ENCODE measurements around the gene TULP1. TPM values are rescaled to one million over a fixed set of nuclear protein-coding genes. Genes with fewer than 3 reads are reported as not detected.

TULP1 gene
- total RNA-seq, 2 donors from 2014 or later, result 0.27 TPM; not detected in 1

DNA sequence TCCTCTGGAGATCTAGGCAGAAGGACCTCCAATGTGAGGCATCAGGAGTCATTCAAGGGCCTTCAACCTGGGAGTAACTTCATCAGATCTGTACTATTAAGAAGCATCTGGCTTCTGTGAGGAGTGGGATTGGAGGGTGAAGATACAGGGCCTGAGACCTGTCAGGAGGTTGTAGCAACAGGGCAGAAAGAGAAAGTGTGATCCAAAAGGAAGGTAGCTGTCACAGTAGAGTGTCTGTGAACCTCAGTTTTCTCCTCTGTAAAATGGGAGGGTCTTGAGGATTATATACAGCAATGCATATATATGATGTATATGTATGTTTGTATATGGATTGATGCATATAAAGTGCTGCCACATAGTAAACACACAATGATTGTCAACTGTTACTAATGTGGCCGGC lies 47.0 kb downstream of the TULP1 start:
- Histone ChIP-seq H3K27ac (no peak overlapping the region), H3K4me1 (replicated peaks) (no peaks in the 10 kb centered on the region), H3K9me3 (no peaks in the 10 kb centered on the region), H3K36me3 (no peaks in the 10 kb centered on the region), H3K27me3 (replicated peaks; ENCODE audit: insufficient read depth) (no peaks in the 10 kb centered on the region), H3K4me3 (no peak overlapping the region)
- intact Hi-C loops (cut with DNase I), result no loop called here
- DNase-seq (ENCODE audit: low spot score), result no peak
- TF ChIP-seq POLR2AphosphoS5 (IDR thresholded peaks at IDR 0.05) (no peak), POLR2A (IDR thresholded peaks at IDR 0.05) (no peak)
- TF ChIP-seq, protein P1, sequence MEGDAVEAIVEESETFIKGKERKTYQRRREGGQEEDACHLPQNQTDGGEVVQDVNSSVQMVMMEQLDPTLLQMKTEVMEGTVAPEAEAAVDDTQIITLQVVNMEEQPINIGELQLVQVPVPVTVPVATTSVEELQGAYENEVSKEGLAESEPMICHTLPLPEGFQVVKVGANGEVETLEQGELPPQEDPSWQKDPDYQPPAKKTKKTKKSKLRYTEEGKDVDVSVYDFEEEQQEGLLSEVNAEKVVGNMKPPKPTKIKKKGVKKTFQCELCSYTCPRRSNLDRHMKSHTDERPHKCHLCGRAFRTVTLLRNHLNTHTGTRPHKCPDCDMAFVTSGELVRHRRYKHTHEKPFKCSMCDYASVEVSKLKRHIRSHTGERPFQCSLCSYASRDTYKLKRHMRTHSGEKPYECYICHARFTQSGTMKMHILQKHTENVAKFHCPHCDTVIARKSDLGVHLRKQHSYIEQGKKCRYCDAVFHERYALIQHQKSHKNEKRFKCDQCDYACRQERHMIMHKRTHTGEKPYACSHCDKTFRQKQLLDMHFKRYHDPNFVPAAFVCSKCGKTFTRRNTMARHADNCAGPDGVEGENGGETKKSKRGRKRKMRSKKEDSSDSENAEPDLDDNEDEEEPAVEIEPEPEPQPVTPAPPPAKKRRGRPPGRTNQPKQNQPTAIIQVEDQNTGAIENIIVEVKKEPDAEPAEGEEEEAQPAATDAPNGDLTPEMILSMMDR (IDR thresholded peaks at IDR 0.05), result no peak
- 86% methylated on average over 1 of the region's 1 CpG for WGBS

DNA sequence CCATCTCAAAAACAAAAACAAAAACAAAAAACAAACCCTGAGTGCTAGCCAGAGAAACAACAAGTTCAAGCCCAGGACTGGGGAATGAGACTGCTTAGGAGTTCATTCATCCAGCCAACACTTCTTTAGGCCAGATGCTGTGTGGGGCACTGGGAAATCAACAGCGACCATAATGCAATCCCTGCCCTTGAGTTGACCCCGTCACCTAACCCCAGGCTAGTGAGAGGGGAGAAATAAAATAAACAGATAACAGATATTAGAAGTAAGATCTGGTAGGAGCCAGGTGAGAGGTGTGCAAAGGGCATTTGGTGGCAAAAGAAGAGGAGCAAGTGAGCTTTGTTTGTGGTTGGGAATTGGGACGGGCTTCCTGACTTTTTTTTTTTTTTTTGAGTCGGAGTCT lies 49.4 kb downstream of the TULP1 start:
- H3K27me3 ChIP-seq (replicated peaks; ENCODE audit: insufficient read depth), result no peaks in the 10 kb centered on the region
- no peak for DNase-seq (ENCODE audit: low spot score)
- intact Hi-C loops (cut with DNase I), result no loop called here
- no peak overlapping the region for H3K27ac ChIP-seq
- no peaks in the 10 kb centered on the region for H3K36me3 ChIP-seq
- no peaks in the 10 kb centered on the region for H3K9me3 ChIP-seq
- no peak for TF ChIP-seq POLR2A (IDR thresholded peaks at IDR 0.05)
- TF ChIP-seq POLR2AphosphoS5 (IDR thresholded peaks at IDR 0.05), result no peak
- TF ChIP-seq, protein P1 (IDR thresholded peaks at IDR 0.05), result no peak
- H3K4me3 ChIP-seq, result no peak overlapping the region
- no peaks in the 10 kb centered on the region for H3K4me1 ChIP-seq (replicated peaks)
- WGBS, result 91% methylated on average over 4 of the region's 4 CpGs

DNA sequence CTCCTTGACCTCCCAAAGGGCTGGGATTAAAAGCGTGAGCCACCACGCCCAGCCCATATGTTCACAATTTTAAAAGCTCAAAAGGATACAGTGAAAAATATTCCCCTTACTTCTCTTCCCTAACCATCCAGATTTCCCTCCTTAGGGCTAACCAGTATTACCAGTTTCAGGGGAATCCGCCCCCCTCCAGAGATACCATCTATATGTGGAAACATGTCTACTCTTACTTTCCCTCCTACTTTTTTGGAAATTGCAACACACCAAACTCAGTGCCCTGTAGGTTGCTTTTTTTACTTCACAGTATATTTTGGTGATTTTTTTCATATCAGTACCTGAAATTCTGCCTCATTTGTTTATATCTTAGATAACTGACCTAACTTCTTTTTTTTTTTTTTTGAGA lies 51.4 kb downstream of the TULP1 start:
- 71% methylated on average over 3 of the region's 3 CpGs for WGBS
- DNase-seq (ENCODE audit: low spot score), result peak; percentile 53
- intact Hi-C loops (cut with DNase I), result no loop called here
- Histone ChIP-seq H3K4me3 (no peak overlapping the region), H3K9me3 (no peaks in the 10 kb centered on the region), H3K27ac (no peak overlapping the region), H3K27me3 (replicated peaks; ENCODE audit: insufficient read depth) (no peaks in the 10 kb centered on the region), H3K4me1 (replicated peaks) (no peaks in the 10 kb centered on the region), H3K36me3 (no peaks in the 10 kb centered on the region)
- TF ChIP-seq POLR2A (IDR thresholded peaks at IDR 0.05) (no peak), POLR2AphosphoS5 (IDR thresholded peaks at IDR 0.05) (peak; percentile 85)

GRCh38 chr6:35457907-35458306 lies 54.8 kb downstream of the TULP1 start:
- TF ChIP-seq POLR2A (IDR thresholded peaks at IDR 0.05), result no peak
- TF ChIP-seq POLR2AphosphoS5 (IDR thresholded peaks at IDR 0.05), result no peak
- TF ChIP-seq, protein P1 (IDR thresholded peaks at IDR 0.05), result no peak
- WGBS, result 76% methylated on average over 4 of the region's 4 CpGs
- Histone ChIP-seq H3K36me3 (no peaks in the 10 kb centered on the region), H3K4me3 (no peak overlapping the region), H3K27me3 (replicated peaks; ENCODE audit: insufficient read depth) (no peaks in the 10 kb centered on the region), H3K4me1 (replicated peaks) (no peaks in the 10 kb centered on the region), H3K27ac (no peak overlapping the region), H3K9me3 (no peaks in the 10 kb centered on the region)
- intact Hi-C loops (cut with DNase I), result no loop called here
- DNase-seq (ENCODE audit: low spot score), result no peak

GRCh38 chr6:35454391-35455110 lies 58.1 kb downstream of the TULP1 start:
- WGBS, result 65% methylated on average over 9 of the region's 9 CpGs

More at GRCh38 chr6:35454391-35455110, 58.1 kb downstream of the TULP1 start:
- Histone ChIP-seq H3K36me3 (no peaks in the 10 kb centered on the region), H3K4me3 (no peak overlapping the region), H3K27ac (peak overlapping the region in 1 of 2 donors; percentile 31), H3K27me3 (replicated peaks; ENCODE audit: insufficient read depth) (no peaks in the 10 kb centered on the region), H3K9me3 (no peaks in the 10 kb centered on the region), H3K4me1 (replicated peaks) (no peaks in the 10 kb centered on the region)
- intact Hi-C loops (cut with DNase I), result loop anchor here (5.0 kb wide), 1 partner anchor 162 kb away; no protein-coding TSS in a partner anchor
- no peak for DNase-seq (ENCODE audit: low spot score)
- TF ChIP-seq POLR2A (IDR thresholded peaks at IDR 0.05) (no peak), POLR2AphosphoS5 (IDR thresholded peaks at IDR 0.05) (no peak)
- TF ChIP-seq, protein P1 (IDR thresholded peaks at IDR 0.05), result no peak
